ENCODE measurements around the gene ZNF512B. TPM values are rescaled to one million over a fixed set of nuclear protein-coding genes. Genes with fewer than 3 reads are reported as not detected.
"Not testable (repeated sequence)": the region's sequence is repeated elsewhere in the genome, so short reads cannot be mapped to it uniquely, and the experiment has no call there.

Gene ZNF512B
- total RNA-seq, 2 experiments from 2014 or later: 7.2 to 14.3 TPM

DNA sequence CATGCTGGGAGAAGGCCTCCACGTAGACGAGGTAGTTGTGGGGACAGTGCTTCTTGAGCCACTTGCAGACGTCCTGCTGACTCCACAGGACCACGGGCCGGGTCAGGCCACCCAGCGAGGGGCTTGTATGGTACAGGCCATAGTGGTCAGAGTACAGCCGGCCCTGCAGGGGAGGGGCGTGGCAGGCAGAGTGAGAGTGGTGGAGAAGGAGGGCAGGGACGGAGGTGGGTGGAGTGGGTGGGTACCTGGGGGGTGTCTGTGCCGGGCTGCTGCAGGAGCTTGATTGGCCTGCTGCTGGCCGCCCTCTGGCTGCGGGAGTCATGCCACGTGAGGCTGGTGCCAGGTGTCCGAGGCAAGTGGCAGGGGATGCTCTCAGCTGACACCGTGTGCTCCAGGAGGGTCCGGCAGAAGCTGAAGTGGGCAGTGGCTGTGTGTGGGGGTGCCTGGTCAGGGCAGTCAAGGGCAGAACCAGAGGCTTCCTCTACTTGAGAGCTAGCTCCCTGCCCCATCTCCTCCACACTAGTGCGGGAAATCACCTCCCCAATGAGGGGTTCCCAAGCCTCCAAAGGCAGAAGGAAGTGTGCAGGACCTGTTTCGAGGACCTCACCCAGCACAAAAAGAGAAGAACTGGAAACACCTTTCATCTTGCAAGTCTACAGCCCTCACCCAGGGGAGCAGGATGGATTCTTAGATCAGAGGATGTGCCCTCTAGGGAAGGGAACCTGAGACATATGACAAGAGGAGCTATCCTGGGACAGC is 7.4 kb upstream of the ZNF512B start:
- peaks cover 38% of the 10 kb centered on the region for H3K4me1 ChIP-seq (ENCODE audit: insufficient read depth, low read length, poor library complexity, severe bottlenecking)
- TF ChIP-seq, protein P1, sequence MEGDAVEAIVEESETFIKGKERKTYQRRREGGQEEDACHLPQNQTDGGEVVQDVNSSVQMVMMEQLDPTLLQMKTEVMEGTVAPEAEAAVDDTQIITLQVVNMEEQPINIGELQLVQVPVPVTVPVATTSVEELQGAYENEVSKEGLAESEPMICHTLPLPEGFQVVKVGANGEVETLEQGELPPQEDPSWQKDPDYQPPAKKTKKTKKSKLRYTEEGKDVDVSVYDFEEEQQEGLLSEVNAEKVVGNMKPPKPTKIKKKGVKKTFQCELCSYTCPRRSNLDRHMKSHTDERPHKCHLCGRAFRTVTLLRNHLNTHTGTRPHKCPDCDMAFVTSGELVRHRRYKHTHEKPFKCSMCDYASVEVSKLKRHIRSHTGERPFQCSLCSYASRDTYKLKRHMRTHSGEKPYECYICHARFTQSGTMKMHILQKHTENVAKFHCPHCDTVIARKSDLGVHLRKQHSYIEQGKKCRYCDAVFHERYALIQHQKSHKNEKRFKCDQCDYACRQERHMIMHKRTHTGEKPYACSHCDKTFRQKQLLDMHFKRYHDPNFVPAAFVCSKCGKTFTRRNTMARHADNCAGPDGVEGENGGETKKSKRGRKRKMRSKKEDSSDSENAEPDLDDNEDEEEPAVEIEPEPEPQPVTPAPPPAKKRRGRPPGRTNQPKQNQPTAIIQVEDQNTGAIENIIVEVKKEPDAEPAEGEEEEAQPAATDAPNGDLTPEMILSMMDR (conservative IDR thresholded peaks at IDR 0.05; ENCODE audit: low read length): no peak
- no peak for TF ChIP-seq EZH2phosphoT487 (IDR thresholded peaks at IDR 0.05; ENCODE audit: borderline replicate concordance, low read depth, low read length)
- ChIA-PET POLR2A (no interaction called here), CTCF (ENCODE audit: unreplicated experiment) (no interaction called here)
- H3K27ac ChIP-seq (ENCODE audit: low read depth, low read length, poor library complexity, severe bottlenecking): no peak overlapping the region
- no peaks in the 10 kb centered on the region for H3K9me3 ChIP-seq (ENCODE audit: low read length)
- intact Hi-C loops (cut with micrococcal nuclease; ENCODE audit: unreplicated experiment): loop anchor here (10.0 kb wide), 1 partner anchor 352 kb away; the partner anchor contains the start of gene GMEB2
- H3K4me3 ChIP-seq (ENCODE audit: low read depth, low read length, poor library complexity, severe bottlenecking): no peak overlapping the region
- no peaks in the 10 kb centered on the region for H4K20me1 ChIP-seq (ENCODE audit: insufficient read depth, low read length)
- peaks cover 5% of the 10 kb centered on the region; the same call in 1 of the 2 replicates for H3K36me3 ChIP-seq (ENCODE audit: insufficient read depth, low read length)
- H3K9me2 ChIP-seq (ENCODE audit: insufficient read depth, low read length): no peaks in the 10 kb centered on the region
- no peak for DNase-seq (ENCODE audit: low spot score)
- BruUV-seq (replicated peaks): no TSS peak
- peaks cover 6% of the 10 kb centered on the region for H3K79me2 ChIP-seq (ENCODE audit: insufficient read depth, low read depth, low read length)
- no peak overlapping the region for H2AFZ ChIP-seq (ENCODE audit: low read length)
- H3K4me2 ChIP-seq (ENCODE audit: low read length): peak overlapping the region; percentile 96; the same call in 1 of the 2 replicates

DNA sequence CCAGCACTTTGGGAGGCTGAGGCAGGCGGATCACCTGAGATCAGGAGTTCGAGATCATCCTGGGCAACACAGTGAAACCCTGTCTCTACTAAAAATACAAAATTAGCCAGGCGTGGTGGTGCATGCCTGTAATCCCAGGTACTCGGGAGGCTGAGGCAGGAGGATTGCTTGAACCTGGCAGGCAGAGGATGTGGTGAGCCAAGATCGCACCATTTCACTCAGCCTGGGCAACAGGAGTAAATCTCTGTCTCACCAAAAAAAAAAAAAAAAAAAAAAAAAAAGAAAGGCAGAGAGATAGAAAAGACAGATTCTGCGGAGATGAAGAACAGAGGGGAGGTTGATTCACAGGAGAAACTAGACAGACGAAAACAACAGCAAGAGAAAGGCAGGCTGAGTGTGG is 6.8 kb upstream of the ZNF512B start:
- H3K36me3 ChIP-seq (ENCODE audit: insufficient read depth, low read length); CTCF ChIA-PET (ENCODE audit: unreplicated experiment); BruUV-seq (replicated peaks); H3K79me2 ChIP-seq (ENCODE audit: insufficient read depth, low read depth, low read length); H3K27ac ChIP-seq (ENCODE audit: low read depth, low read length, poor library complexity, severe bottlenecking); DNase-seq (ENCODE audit: low spot score); H3K9me2 ChIP-seq (ENCODE audit: insufficient read depth, low read length); H2AFZ ChIP-seq (ENCODE audit: low read length); H3K4me3 ChIP-seq (ENCODE audit: low read depth, low read length, poor library complexity, severe bottlenecking); H4K20me1 ChIP-seq (ENCODE audit: insufficient read depth, low read length); H3K9me3 ChIP-seq (ENCODE audit: low read length); H3K4me2 ChIP-seq (ENCODE audit: low read length); POLR2A ChIA-PET: not testable (repeated sequence)
- peaks cover 36% of the 10 kb centered on the region for H3K4me1 ChIP-seq (ENCODE audit: insufficient read depth, low read length, poor library complexity, severe bottlenecking)
- intact Hi-C loops (cut with micrococcal nuclease; ENCODE audit: unreplicated experiment): loop anchor here (10.0 kb wide), 1 partner anchor 352 kb away; the partner anchor contains the start of gene GMEB2

DNA sequence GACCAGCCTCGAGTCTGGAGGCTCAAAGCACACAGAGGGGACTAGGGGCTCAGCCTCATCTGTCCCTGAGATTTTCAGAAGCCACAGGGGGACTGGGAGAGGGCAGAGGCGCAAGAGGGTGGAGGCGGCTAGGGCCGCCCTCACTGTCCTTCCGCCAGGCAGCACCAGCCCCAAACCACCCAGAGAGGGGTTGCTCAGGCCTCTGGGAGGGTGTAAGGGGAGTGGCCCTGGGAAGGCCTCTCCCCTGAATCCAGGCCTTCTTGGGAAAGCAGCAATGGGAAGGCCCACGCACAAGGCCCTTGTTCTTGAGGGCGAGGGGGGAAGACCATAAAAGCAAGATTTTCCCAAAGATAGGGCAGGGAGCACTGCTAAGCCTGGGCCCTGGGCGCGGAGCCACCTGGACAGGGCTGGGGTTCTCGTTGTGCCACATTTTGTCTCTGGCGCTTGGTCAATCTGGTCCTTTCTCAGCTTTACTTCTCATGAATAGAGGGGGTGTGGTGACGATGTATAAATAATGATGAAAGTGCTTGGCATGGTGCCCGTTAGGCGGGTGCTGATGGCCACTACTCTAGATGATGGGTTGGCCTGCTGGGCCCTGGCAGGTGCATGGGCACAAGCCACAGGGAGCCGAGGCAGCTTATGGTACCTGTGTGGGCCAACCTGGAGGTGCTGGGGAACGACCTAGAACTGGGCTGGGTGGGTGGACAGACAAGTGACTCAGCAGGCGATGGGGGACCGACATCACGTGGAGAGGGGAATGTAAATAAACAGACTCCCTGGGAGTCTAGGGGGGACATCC is 4.9 kb upstream of the ZNF512B start:
- POLR2A ChIA-PET: no interaction called here
- CTCF ChIA-PET (ENCODE audit: unreplicated experiment): no interaction called here
- no peak overlapping the region for H3K4me2 ChIP-seq (ENCODE audit: low read length)
- H3K9me2 ChIP-seq (ENCODE audit: insufficient read depth, low read length): no peaks in the 10 kb centered on the region
- H3K27ac ChIP-seq (ENCODE audit: low read depth, low read length, poor library complexity, severe bottlenecking): no peak overlapping the region
- TF ChIP-seq, protein P1 (conservative IDR thresholded peaks at IDR 0.05; ENCODE audit: low read length): no peak
- no peak for TF ChIP-seq EZH2phosphoT487 (IDR thresholded peaks at IDR 0.05; ENCODE audit: borderline replicate concordance, low read depth, low read length)
- no peak overlapping the region for H3K4me3 ChIP-seq (ENCODE audit: low read depth, low read length, poor library complexity, severe bottlenecking)
- intact Hi-C loops (cut with micrococcal nuclease; ENCODE audit: unreplicated experiment): loop anchor here (2.0 to 10.0 kb wide), 3 partner anchors 107 to 350 kb away; partner anchors contain the start of genes GMEB2 and TPD52L2
- H4K20me1 ChIP-seq (ENCODE audit: insufficient read depth, low read length): no peaks in the 10 kb centered on the region
- no peak overlapping the region for H2AFZ ChIP-seq (ENCODE audit: low read length)
- peaks cover 5% of the 10 kb centered on the region; the same call in 1 of the 2 replicates for H3K36me3 ChIP-seq (ENCODE audit: insufficient read depth, low read length)
- DNase-seq (ENCODE audit: low spot score): no peak
- peaks cover 30% of the 10 kb centered on the region for H3K4me1 ChIP-seq (ENCODE audit: insufficient read depth, low read length, poor library complexity, severe bottlenecking)
- no peaks in the 10 kb centered on the region for H3K9me3 ChIP-seq (ENCODE audit: low read length)
- BruUV-seq (replicated peaks): TSS peak; percentile 60
- H3K79me2 ChIP-seq (ENCODE audit: insufficient read depth, low read depth, low read length): no peaks in the 10 kb centered on the region
